ENCODE results near the gene CTNNA1.

DNA sequence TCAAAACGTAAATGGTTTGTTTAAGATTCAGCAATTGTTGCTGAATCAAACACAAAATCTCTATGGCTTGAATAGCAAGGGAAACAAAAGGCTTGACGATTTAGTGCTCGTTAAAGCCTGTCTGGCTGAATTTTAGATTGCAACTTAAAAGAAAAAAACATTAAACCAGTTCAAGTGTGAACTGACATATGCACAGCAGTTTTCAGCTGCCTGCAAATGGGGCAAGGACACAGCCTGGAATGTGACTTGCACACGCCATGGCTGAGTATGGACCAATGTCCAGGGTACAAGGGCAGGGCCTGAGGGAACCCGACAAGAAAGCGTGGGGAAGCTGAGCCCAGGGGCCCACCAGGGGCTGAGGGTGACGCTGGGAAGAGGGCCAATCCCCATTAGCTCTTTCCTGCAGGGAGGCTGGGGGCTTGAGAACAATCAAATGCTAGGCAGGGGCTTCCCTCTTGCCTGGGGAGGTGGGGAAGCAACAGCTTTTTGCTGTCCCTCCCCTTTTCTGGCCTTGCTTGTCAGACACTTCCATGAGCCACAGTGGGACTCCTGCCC lies 211.5 kb downstream of the CTNNA1 start:
- TF ChIP-seq, protein P1, sequence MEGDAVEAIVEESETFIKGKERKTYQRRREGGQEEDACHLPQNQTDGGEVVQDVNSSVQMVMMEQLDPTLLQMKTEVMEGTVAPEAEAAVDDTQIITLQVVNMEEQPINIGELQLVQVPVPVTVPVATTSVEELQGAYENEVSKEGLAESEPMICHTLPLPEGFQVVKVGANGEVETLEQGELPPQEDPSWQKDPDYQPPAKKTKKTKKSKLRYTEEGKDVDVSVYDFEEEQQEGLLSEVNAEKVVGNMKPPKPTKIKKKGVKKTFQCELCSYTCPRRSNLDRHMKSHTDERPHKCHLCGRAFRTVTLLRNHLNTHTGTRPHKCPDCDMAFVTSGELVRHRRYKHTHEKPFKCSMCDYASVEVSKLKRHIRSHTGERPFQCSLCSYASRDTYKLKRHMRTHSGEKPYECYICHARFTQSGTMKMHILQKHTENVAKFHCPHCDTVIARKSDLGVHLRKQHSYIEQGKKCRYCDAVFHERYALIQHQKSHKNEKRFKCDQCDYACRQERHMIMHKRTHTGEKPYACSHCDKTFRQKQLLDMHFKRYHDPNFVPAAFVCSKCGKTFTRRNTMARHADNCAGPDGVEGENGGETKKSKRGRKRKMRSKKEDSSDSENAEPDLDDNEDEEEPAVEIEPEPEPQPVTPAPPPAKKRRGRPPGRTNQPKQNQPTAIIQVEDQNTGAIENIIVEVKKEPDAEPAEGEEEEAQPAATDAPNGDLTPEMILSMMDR (IDR thresholded peaks at IDR 0.05 in 4 of 5, conservative IDR thresholded peaks at IDR 0.05 in 1 of 5) = no peak
- TF ChIP-seq POLR2A (IDR thresholded peaks at IDR 0.05) = no peak
